BE2C (cell line): ENCODE data around the gene NYAP2.

Source experiments
- DNase-seq: peaks from one replicate; pipeline ENCODE4 v3.0.0-alpha.2; 2020
- H3K27me3 ChIP-seq: fragments of 250-450 bp; sonication (Bioruptor Pico); 2 replicates; pipeline ENCODE4 v1.5.1; 2020; ENCODE audit warnings: mild to moderate bottlenecking
- H3K36me3 ChIP-seq: fragments of 250-450 bp; sonication (Bioruptor Pico); 2 replicates; pipeline ENCODE4 v1.5.1; 2020; ENCODE audit warnings: mild to moderate bottlenecking
- H3K4me1 ChIP-seq: fragments of 250-450 bp; sonication (Bioruptor Pico); 2 replicates; pipeline ENCODE4 v1.5.1; 2020
- H3K4me3 ChIP-seq: 2 replicates; pipeline ENCODE4 v1.5.1; 2011; ENCODE audit warnings: low read depth, low read length
- H3K9me3 ChIP-seq: fragments of 250-450 bp; sonication (Bioruptor Pico); 2 replicates; pipeline ENCODE4 v1.5.1; 2020
- TF ChIP-seq, protein P1 (sequence below): IDR thresholded peaks from 2 replicates; pipeline ENCODE4 v1.5.1; 2012; ENCODE audit warnings: mild to moderate bottlenecking, low read depth, low read length

NYAP2 gene

DNA sequence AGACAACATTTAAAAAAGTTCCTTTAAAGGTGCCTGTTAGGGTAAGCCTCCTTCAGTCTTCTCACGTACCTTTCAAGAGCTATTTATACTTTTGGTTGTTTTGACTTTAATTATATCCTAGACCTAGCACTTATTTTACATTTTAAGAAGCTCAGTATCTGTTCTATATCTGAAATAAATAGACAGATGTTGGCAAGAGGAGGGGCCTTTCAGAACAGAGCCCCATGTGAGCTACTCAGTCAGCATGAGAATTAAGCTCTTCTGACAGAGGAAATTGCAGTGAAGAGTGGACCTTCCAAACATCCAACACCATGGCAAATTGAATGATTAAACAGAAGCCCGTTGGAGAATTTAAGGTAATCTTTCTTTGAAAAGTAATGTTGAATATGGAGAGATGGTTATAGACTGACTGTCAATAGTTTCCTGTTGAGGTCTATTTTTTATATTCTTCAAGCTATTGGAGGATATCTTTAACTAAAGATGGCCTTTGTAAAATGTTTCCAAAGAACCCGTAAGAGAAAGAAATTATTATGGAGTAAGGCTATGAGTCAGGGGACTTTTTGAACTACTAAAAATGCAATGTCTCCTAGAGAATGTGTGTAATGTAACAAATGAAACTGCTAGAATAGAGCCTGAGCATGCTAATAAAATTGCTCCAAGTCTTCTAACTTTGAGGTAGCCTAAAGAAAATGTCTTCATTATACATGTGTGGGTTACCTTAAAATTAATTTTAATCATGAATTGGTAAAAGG is 17.3 kb downstream of the NYAP2 start:
- DNase-seq = no peak
- H3K4me1 ChIP-seq = peaks cover 19% of the 10 kb centered on the region
- TF ChIP-seq, protein P1, sequence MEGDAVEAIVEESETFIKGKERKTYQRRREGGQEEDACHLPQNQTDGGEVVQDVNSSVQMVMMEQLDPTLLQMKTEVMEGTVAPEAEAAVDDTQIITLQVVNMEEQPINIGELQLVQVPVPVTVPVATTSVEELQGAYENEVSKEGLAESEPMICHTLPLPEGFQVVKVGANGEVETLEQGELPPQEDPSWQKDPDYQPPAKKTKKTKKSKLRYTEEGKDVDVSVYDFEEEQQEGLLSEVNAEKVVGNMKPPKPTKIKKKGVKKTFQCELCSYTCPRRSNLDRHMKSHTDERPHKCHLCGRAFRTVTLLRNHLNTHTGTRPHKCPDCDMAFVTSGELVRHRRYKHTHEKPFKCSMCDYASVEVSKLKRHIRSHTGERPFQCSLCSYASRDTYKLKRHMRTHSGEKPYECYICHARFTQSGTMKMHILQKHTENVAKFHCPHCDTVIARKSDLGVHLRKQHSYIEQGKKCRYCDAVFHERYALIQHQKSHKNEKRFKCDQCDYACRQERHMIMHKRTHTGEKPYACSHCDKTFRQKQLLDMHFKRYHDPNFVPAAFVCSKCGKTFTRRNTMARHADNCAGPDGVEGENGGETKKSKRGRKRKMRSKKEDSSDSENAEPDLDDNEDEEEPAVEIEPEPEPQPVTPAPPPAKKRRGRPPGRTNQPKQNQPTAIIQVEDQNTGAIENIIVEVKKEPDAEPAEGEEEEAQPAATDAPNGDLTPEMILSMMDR = no peak
- H3K4me3 ChIP-seq = no peak overlapping the region
- no peaks in the 10 kb centered on the region for H3K36me3 ChIP-seq
- H3K9me3 ChIP-seq = no peaks in the 10 kb centered on the region
- no peaks in the 10 kb centered on the region for H3K27me3 ChIP-seq

DNA sequence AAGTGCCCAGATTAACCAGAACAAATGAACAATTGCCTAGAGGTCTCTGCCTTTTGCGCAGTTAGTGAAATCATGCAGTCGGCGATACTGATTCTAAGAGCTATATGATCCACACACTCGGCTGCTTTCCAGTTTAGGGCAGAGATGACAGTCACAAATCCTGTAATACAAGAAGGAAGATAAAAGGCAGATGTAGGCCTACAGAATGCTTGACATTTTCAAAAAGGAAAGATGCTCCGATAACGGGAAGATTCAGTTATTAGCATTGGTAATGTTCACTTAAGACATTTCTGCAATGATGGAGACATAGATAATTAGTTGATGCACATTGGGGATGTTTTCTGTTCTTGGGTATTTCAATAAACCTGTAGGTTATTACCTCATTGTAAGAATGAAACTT is 19.5 kb downstream of the NYAP2 start:
- no peak for DNase-seq
- Histone ChIP-seq H3K27me3 (no peaks in the 10 kb centered on the region), H3K36me3 (no peaks in the 10 kb centered on the region), H3K4me3 (no peak overlapping the region), H3K9me3 (no peaks in the 10 kb centered on the region), H3K4me1 (peaks cover 25% of the 10 kb centered on the region)
- TF ChIP-seq, protein P1 = no peak

DNA sequence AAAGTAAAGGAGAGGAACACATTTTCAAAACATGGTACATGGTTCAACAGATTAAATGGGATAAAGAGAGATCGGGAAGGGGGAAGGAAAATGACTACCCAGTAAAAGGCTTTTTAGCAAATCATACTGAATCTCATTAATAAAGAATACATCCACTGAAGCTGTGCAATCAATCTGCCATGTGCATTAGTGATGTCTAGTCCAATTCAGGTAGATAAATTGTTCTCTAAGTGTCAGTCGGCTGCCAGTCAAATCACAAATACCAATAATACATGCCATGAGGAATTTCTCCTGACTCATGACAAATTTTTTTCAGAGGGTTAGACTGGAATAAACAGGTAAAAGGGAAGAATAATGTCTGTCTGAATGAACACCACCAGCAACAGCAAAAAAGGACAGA is 22.6 kb downstream of the NYAP2 start:
- DNase-seq = no peak
- no peak overlapping the region for H3K4me3 ChIP-seq
- TF ChIP-seq, protein P1 = no peak
- H3K36me3 ChIP-seq = no peaks in the 10 kb centered on the region
- H3K27me3 ChIP-seq = no peaks in the 10 kb centered on the region
- H3K4me1 ChIP-seq = peaks cover 19% of the 10 kb centered on the region
- H3K9me3 ChIP-seq = no peaks in the 10 kb centered on the region

DNA sequence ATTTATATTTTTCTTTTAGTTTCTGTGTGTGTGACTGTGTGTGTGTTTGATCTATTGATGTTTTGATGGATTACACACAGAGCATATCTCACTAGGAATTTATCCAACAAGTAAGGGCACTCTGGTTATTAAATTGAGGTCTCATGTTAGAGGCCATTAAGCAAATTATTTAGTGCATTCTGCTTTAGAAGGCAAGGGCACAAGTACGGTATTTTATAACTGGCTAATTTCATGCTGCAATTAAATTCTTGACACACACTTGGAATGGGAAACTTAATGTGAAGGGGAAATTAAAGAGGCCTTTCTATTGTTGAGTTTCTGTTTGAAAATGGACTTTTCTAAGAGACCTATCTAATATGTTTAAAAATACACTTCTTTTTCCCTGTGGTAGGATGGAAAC is 25.8 kb downstream of the NYAP2 start:
- Histone ChIP-seq H3K27me3 (no peaks in the 10 kb centered on the region), H3K4me1 (peaks cover 24% of the 10 kb centered on the region), H3K4me3 (no peak overlapping the region), H3K9me3 (no peaks in the 10 kb centered on the region), H3K36me3 (no peaks in the 10 kb centered on the region)
- TF ChIP-seq, protein P1 = no peak
- no peak for DNase-seq

DNA sequence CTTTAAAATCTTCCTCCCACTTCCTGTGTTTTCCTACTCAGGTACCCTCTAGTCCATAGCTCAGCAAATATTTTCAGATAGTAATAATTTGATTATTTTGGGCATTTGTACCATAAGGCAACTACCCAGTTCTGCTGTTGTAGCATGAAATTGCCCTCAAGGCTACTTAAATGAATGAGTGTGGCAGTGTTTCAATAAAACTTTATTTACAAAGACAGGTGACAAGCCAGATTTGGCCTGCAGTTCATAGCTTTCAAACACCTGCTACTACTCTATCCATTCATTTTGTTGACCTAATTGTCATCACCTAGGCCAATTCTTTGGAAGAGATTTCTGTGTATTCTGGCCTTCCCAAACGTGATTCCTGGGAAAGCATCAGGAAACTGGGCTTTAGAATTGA is 28.9 kb downstream of the NYAP2 start:
- TF ChIP-seq, protein P1 = no peak
- Histone ChIP-seq H3K4me1 (peaks cover 26% of the 10 kb centered on the region), H3K27me3 (no peaks in the 10 kb centered on the region), H3K9me3 (no peaks in the 10 kb centered on the region), H3K36me3 (no peaks in the 10 kb centered on the region), H3K4me3 (no peak overlapping the region)
- DNase-seq = no peak

DNA sequence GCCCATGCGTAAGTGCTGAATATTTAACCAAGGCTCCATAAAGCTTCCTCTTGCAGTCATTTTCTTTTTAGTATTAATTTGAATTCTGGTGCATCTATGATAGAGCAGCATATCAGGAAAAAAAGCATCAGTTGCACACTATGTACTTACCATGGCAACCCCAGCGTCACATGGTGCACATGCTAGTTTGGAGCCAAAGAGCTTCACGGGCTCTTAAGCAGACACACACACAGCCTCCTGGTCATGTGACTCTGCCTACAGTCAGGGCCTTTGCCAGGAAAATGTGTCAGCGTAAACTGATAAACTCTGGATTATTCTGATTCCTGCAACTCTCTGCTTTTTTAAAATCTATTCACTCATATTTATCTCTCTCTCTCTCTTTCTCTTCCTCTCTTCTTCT is 30.2 kb downstream of the NYAP2 start:
- Histone ChIP-seq H3K4me3 (no peak overlapping the region), H3K4me1 (peaks cover 25% of the 10 kb centered on the region), H3K36me3 (no peaks in the 10 kb centered on the region), H3K27me3 (no peaks in the 10 kb centered on the region), H3K9me3 (no peaks in the 10 kb centered on the region)
- TF ChIP-seq, protein P1 = no peak
- DNase-seq = peak; percentile 83
